Neutrophil (primary cell): ENCODE data around the gene EPB41L1.

Experiments used
- H3K27ac ChIP-seq: fragments of 200-600 bp; sonication (generic); 2 replicates; pipeline ENCODE4 v1.5.1; 2016; ENCODE audit warnings: mild to moderate bottlenecking, moderate library complexity
- H3K27me3 ChIP-seq: fragments of 200-600 bp; sonication (generic); 2 replicates; pipeline ENCODE4 v1.6.0; 2016; ENCODE audit warnings: mild to moderate bottlenecking
- H3K36me3 ChIP-seq: fragments of 200-600 bp; sonication (generic); 2 replicates; pipeline ENCODE4 v1.5.1; 2017
- H3K4me1 ChIP-seq, 2 experiments: fragments of 200-600 bp in 1 of 2; sonication (generic) in 1 of 2; 1 replicate in 1 of 2; 2 replicates in 1 of 2; pipeline versions ENCODE4 v1.5.1 to v1.6.1; 2013 to 2016; ENCODE audit warnings: low read depth in 1 of 2, low read length in 1 of 2, mild to moderate bottlenecking in 1 of 2, moderate library complexity in 1 of 2; ENCODE audit not compliant: control insufficient read depth in 1 of 2, insufficient read depth in 1 of 2
- H3K4me3 ChIP-seq, 2 experiments: fragments of 200-600 bp in 1 of 2; sonication (generic) in 1 of 2; 1 replicate in 1 of 2; 2 replicates in 1 of 2; pipeline ENCODE4 v1.5.1; 2013 to 2016; ENCODE audit warnings: low read depth in 1 of 2, low read length in 1 of 2, mild to moderate bottlenecking in 1 of 2, moderate library complexity in 1 of 2
- H3K9me3 ChIP-seq: fragments of 200-600 bp; sonication (generic); 2 replicates; pipeline ENCODE4 v1.5.1; 2016
- CTCF ChIP-seq: fragments of 200-600 bp; sonication (generic); IDR thresholded peaks from 2 replicates; pipeline ENCODE4 v1.5.1; 2016; ENCODE audit warnings: antibody characterized with exemption

The EPB41L1 gene

GRCh38 chr20:36159833-36160232 lies 5.3 kb downstream of the EPB41L1 start:
- Histone ChIP-seq H3K4me3 (no peak overlapping the region), H3K36me3 (no peaks in the 10 kb centered on the region), H3K4me1 (no peaks in the 10 kb centered on the region), H3K27me3 (peaks cover 45% of the 10 kb centered on the region), H3K9me3 (no peaks in the 10 kb centered on the region), H3K27ac (no peak overlapping the region)
- no peak for TF ChIP-seq CTCF

- TF ChIP-seq CTCF = no peak
- Histone ChIP-seq H3K4me1 (no peaks in the 10 kb centered on the region), H3K27ac (no peak overlapping the region), H3K4me3 (no peak overlapping the region), H3K36me3 (no peaks in the 10 kb centered on the region), H3K9me3 (no peaks in the 10 kb centered on the region), H3K27me3 (peaks cover 21% of the 10 kb centered on the region)
Measured at GRCh38 chr20:36162272-36162966, 7.9 kb downstream of the EPB41L1 start.

GRCh38 chr20:36167902-36168503 lies 13.5 kb downstream of the EPB41L1 start:
- no peaks in the 10 kb centered on the region for H3K4me1 ChIP-seq
- no peaks in the 10 kb centered on the region for H3K9me3 ChIP-seq
- no peak for TF ChIP-seq CTCF
- no peak overlapping the region for H3K4me3 ChIP-seq
- no peaks in the 10 kb centered on the region for H3K27me3 ChIP-seq
- H3K27ac ChIP-seq = no peak overlapping the region
- H3K36me3 ChIP-seq = no peaks in the 10 kb centered on the region

- no peak overlapping the region for H3K4me3 ChIP-seq
- no peaks in the 10 kb centered on the region for H3K36me3 ChIP-seq
- no peak for TF ChIP-seq CTCF
- H3K4me1 ChIP-seq = no peaks in the 10 kb centered on the region
- H3K9me3 ChIP-seq = no peaks in the 10 kb centered on the region
- no peak overlapping the region for H3K27ac ChIP-seq
- peaks cover 11% of the 10 kb centered on the region for H3K27me3 ChIP-seq
Measured at GRCh38 chr20:36170542-36171215, 16.1 kb downstream of the EPB41L1 start.

GRCh38 chr20:36173451-36173933 lies 19.0 kb downstream of the EPB41L1 start:
- Histone ChIP-seq H3K27me3 (peaks cover 11% of the 10 kb centered on the region), H3K27ac (no peak overlapping the region), H3K9me3 (no peaks in the 10 kb centered on the region), H3K36me3 (no peaks in the 10 kb centered on the region), H3K4me3 (no peak overlapping the region), H3K4me1 (no peaks in the 10 kb centered on the region)
- TF ChIP-seq CTCF = no peak
